SK-N-SH treated with all-trans-retinoic acid at 6 μM for 48 hours (cell line): ENCODE data around the gene LUZP1.

Experiments used
- ATAC-seq: fragments of 200-7000 bp; cut with Tn5 transposase; 3 replicates; pipeline ENCODE4 v1.9.1; 2020; ENCODE audit warnings: mild to moderate bottlenecking, moderate library complexity
- ARNTL ChIP-seq: fragments of 450-650 bp; formaldehyde crosslinking; IDR thresholded peaks from 2 replicates; pipeline ENCODE4 v1.5.0; 2020; ENCODE audit warnings: low read depth, mild to moderate bottlenecking, moderate library complexity, borderline replicate concordance
- BACH2 ChIP-seq: fragments of 250-450 bp; sonication (Bioruptor Pico); IDR thresholded peaks from 2 replicates; pipeline ENCODE4 v1.9.0; 2021; ENCODE audit warnings: mild to moderate bottlenecking, borderline replicate concordance
- CSDC2 ChIP-seq: fragments of 250-450 bp; sonication (Bioruptor Pico); IDR thresholded peaks from 2 replicates; pipeline ENCODE4 v1.5.0; 2020; ENCODE audit warnings: mild to moderate bottlenecking, moderate library complexity
- ISL1 ChIP-seq: fragments of 250-450 bp; sonication (Bioruptor Pico); IDR thresholded peaks from 2 replicates; pipeline ENCODE4 v2.1.2; 2022; ENCODE audit warnings: mild to moderate bottlenecking, moderate library complexity
- PATZ1 ChIP-seq: fragments of 250-450 bp; sonication (Bioruptor Pico); IDR thresholded peaks from 2 replicates; pipeline ENCODE4 v1.8.0; 2020; ENCODE audit warnings: mild to moderate bottlenecking, moderate library complexity, borderline replicate concordance
- POU6F1 ChIP-seq: fragments of 250-450 bp; sonication (Bioruptor Pico); IDR thresholded peaks from 2 replicates; pipeline ENCODE4 v1.8.0; 2021; ENCODE audit warnings: low read depth, mild to moderate bottlenecking, moderate library complexity, borderline replicate concordance
- PPARA ChIP-seq: fragments of 250-450 bp; sonication (Bioruptor Pico); IDR thresholded peaks from 2 replicates; pipeline ENCODE4 v1.5.0; 2020; ENCODE audit warnings: mild to moderate bottlenecking, borderline replicate concordance
- SNAI2 ChIP-seq: fragments of 250-450 bp; sonication (Bioruptor Pico); IDR thresholded peaks from 2 replicates; pipeline ENCODE4 v1.5.0; 2020; ENCODE audit warnings: mild to moderate bottlenecking, moderate library complexity
- TOX ChIP-seq: fragments of 250-450 bp; sonication (Bioruptor Pico); IDR thresholded peaks from 2 replicates; pipeline ENCODE4 v1.8.0; 2021; ENCODE audit warnings: mild to moderate bottlenecking, moderate library complexity, borderline replicate concordance
- ZC3H10 ChIP-seq: fragments of 250-450 bp; sonication (Bioruptor Pico); IDR thresholded peaks from 2 replicates; pipeline ENCODE4 v1.5.1; 2021; ENCODE audit warnings: mild to moderate bottlenecking, moderate library complexity
- ZFP3 ChIP-seq: fragments of 250-450 bp; sonication (Bioruptor Pico); IDR thresholded peaks from 2 replicates; pipeline ENCODE4 v1.5.0; 2020; ENCODE audit warnings: mild to moderate bottlenecking, moderate library complexity
- ZNF565 ChIP-seq: fragments of 450-650 bp; formaldehyde crosslinking; conservative IDR thresholded peaks from 2 replicates; pipeline ENCODE4 v1.5.0; 2020; ENCODE audit warnings: low read depth, mild to moderate bottlenecking, moderate library complexity
- ZNF70 ChIP-seq: fragments of 450-650 bp; formaldehyde crosslinking; IDR thresholded peaks from 2 replicates; pipeline ENCODE4 v1.5.0; 2020; ENCODE audit warnings: mild to moderate bottlenecking, moderate library complexity
- ZNF8 ChIP-seq: fragments of 450-650 bp; formaldehyde crosslinking; IDR thresholded peaks from 2 replicates; pipeline ENCODE4 v1.5.0; 2020; ENCODE audit warnings: mild to moderate bottlenecking, moderate library complexity
- TF ChIP-seq, protein P1 (sequence below): fragments of 250-450 bp; sonication (Bioruptor Pico); IDR thresholded peaks from 2 replicates; pipeline ENCODE4 v1.5.1; 2021; ENCODE audit warnings: mild to moderate bottlenecking, moderate library complexity
- TF ChIP-seq, protein P2 (sequence below): fragments of 250-450 bp; sonication (Bioruptor Pico); IDR thresholded peaks from 2 replicates; pipeline ENCODE4 v1.5.0; 2020; ENCODE audit warnings: mild to moderate bottlenecking, moderate library complexity

The LUZP1 gene

GRCh38 chr1:23111600-23112535 is 56.8 kb downstream of the LUZP1 start:
- TF ChIP-seq TOX (CRISPR knock-in tag) (no peak), BACH2 (CRISPR knock-in tag) (no peak), ARNTL (CRISPR knock-in tag) (no peak), ISL1 (CRISPR knock-in tag) (no peak), CSDC2 (no peak), PPARA (no peak), SNAI2 (CRISPR knock-in tag) (no peak), ZNF8 (CRISPR knock-in tag) (no peak), ZNF565 (CRISPR knock-in tag) (no peak), ZNF70 (CRISPR knock-in tag) (no peak), POU6F1 (CRISPR knock-in tag) (no peak), PATZ1 (CRISPR knock-in tag) (no peak), ZC3H10 (CRISPR knock-in tag) (no peak), ZFP3 (CRISPR knock-in tag) (no peak)
- TF ChIP-seq, protein P1, sequence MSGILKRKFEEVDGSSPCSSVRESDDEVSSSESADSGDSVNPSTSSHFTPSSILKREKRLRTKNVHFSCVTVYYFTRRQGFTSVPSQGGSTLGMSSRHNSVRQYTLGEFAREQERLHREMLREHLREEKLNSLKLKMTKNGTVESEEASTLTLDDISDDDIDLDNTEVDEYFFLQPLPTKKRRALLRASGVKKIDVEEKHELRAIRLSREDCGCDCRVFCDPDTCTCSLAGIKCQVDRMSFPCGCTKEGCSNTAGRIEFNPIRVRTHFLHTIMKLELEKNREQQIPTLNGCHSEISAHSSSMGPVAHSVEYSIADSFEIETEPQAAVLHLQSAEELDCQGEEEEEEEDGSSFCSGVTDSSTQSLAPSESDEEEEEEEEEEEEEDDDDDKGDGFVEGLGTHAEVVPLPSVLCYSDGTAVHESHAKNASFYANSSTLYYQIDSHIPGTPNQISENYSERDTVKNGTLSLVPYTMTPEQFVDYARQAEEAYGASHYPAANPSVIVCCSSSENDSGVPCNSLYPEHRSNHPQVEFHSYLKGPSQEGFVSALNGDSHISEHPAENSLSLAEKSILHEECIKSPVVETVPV (CRISPR knock-in tag), result no peak
- TF ChIP-seq, protein P2, sequence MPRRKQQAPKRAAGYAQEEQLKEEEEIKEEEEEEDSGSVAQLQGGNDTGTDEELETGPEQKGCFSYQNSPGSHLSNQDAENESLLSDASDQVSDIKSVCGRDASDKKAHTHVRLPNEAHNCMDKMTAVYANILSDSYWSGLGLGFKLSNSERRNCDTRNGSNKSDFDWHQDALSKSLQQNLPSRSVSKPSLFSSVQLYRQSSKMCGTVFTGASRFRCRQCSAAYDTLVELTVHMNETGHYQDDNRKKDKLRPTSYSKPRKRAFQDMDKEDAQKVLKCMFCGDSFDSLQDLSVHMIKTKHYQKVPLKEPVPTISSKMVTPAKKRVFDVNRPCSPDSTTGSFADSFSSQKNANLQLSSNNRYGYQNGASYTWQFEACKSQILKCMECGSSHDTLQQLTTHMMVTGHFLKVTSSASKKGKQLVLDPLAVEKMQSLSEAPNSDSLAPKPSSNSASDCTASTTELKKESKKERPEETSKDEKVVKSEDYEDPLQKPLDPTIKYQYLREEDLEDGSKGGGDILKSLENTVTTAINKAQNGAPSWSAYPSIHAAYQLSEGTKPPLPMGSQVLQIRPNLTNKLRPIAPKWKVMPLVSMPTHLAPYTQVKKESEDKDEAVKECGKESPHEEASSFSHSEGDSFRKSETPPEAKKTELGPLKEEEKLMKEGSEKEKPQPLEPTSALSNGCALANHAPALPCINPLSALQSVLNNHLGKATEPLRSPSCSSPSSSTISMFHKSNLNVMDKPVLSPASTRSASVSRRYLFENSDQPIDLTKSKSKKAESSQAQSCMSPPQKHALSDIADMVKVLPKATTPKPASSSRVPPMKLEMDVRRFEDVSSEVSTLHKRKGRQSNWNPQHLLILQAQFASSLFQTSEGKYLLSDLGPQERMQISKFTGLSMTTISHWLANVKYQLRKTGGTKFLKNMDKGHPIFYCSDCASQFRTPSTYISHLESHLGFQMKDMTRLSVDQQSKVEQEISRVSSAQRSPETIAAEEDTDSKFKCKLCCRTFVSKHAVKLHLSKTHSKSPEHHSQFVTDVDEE (CRISPR knock-in tag), result no peak
- ATAC-seq, result no peak

DNA sequence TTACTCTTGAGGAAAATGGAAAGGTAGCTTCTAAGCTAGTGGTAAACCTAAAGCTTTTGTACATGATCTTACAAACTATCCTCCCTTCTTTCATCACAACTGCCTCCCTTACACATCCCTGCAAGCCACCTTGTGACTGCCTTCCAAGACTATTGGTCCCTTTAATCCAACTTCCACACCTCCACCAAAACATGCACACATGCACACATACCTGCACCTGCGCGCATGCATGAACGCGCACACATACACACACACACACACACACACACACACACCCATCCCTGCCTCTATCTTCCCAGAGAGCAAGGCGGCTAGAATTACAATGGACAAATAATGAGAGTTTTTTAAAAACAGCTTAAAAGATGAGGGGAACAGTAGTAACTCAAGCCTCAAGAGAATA is 58.3 kb downstream of the LUZP1 start:
- TF ChIP-seq PPARA, result no peak
- TF ChIP-seq, protein P2 (CRISPR knock-in tag), result no peak
- TF ChIP-seq POU6F1 (CRISPR knock-in tag), result no peak
- no peak for TF ChIP-seq ZFP3 (CRISPR knock-in tag)
- no peak for ATAC-seq
